HG03520 (cell line): ENCODE results near the gene ZNF598.
A peak's percentile ranks its signal among the peaks of the same experiment; 100 is the strongest.
"Not testable (repeated sequence)": the region's sequence is repeated elsewhere in the genome, so short reads cannot be mapped to it uniquely, and the experiment has no call there.

Source experiments
- ATAC-seq: cut with Tn5 transposase; IDR thresholded peaks from one replicate; pipeline ENCODE4 v1.9.1; 2021; ENCODE audit warnings: mild to moderate bottlenecking, moderate library complexity; ENCODE audit not compliant: unreplicated experiment

Gene ZNF598

GRCh38 chr16:1960665-1961630, 48.7 kb downstream of the ZNF598 start:
- ATAC-seq: no peak

GRCh38 chr16:1959269-1960039, 50.2 kb downstream of the ZNF598 start, which contains the start of gene NDUFB10:
TSS of gene NDUFB10 (plus strand) at chr16:1959538. CDS start at chr16:1959625, 87 bp downstream.
- ATAC-seq: peak; percentile 67

- ATAC-seq: no peak
Observed at GRCh38 chr16:1958715-1959268, 50.8 kb downstream of the ZNF598 start.

GRCh38 chr16:1958143-1958491, 51.5 kb downstream of the ZNF598 start:
- not testable (repeated sequence) for ATAC-seq

- ATAC-seq: not testable (repeated sequence)
Observed at GRCh38 chr16:1957434-1958142, 52.0 kb downstream of the ZNF598 start.

GRCh38 chr16:1953734-1954133, 55.9 kb downstream of the ZNF598 start:
- ATAC-seq: no peak

GRCh38 chr16:1950559-1950958, 59.1 kb downstream of the ZNF598 start:
- ATAC-seq: no peak

- ATAC-seq: no peak
Observed at GRCh38 chr16:1950047-1950446, 59.6 kb downstream of the ZNF598 start.

- no peak for ATAC-seq
Observed at GRCh38 chr16:1949507-1949906, 60.1 kb downstream of the ZNF598 start.
